ENCODE measurements around the gene CD79A.

CD79A gene

DNA sequence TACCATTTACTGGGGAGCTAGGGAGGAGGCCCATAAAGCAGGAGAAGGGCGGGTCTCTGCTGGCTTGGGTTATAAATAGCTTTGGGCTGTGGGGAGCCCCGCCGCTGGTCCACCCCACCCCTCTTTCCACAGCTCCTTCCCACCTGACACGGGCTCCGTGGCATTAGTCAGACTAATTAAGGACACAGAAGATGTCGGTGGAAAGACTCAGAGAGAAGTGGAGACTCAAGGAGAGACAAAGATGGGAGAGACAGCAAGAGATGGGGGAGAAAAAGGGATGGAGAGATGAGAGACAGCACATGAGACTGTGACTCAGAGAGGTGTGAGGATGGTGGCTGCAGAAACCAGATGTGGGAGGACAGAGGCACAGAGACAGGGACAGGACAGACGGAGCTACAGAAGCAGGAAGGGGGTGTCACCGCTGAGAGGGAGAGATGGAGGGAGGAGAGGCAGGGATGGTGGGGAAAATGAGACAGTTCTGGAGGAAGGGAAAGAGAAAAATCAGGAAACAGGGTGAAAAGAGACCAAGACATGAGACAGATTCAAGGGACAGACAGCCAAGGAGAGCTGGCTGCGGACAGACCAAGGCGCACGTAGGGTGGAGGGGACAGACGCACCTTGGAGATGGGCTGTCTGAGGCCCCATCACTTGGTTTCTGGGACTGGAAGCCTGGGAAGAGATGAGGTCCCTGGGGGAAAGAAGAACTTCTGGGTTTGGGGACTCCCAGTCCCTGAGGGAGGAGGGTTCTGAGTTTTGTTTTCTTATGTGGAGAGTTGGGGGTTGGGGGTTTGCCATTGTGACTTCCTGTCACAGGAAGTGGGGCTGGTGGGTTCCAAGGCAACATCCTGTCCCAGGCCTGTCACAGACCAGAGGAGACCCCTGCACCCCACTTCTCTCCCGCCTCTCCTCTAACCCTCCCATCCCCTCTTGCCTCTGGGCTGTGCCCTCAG, 10.0 kb downstream of the CD79A start:
- Histone ChIP-seq H3K27ac (ENCODE audit: low read depth, low read length, severe bottlenecking) (no peak overlapping the region), H3K4me3 (ENCODE audit: extremely low read depth, insufficient read depth, low read length, poor library complexity, severe bottlenecking) (no peak overlapping the region), H3K9me3 (ENCODE audit: control insufficient read depth, low read length) (no peaks in the 10 kb centered on the region), H3K4me1 (ENCODE audit: control insufficient read depth, insufficient read depth, low read length, poor library complexity, severe bottlenecking) (peaks cover 22% of the 10 kb centered on the region), H3K36me3 (ENCODE audit: control insufficient read depth, insufficient read depth, low read length) (peaks cover 31% of the 10 kb centered on the region)
- WGBS, 2 experiments (ENCODE audit: insufficient coverage in 2 of 2): 67 to 80% methylated on average over 6 to 10 of the region's 13 CpGs

DNA sequence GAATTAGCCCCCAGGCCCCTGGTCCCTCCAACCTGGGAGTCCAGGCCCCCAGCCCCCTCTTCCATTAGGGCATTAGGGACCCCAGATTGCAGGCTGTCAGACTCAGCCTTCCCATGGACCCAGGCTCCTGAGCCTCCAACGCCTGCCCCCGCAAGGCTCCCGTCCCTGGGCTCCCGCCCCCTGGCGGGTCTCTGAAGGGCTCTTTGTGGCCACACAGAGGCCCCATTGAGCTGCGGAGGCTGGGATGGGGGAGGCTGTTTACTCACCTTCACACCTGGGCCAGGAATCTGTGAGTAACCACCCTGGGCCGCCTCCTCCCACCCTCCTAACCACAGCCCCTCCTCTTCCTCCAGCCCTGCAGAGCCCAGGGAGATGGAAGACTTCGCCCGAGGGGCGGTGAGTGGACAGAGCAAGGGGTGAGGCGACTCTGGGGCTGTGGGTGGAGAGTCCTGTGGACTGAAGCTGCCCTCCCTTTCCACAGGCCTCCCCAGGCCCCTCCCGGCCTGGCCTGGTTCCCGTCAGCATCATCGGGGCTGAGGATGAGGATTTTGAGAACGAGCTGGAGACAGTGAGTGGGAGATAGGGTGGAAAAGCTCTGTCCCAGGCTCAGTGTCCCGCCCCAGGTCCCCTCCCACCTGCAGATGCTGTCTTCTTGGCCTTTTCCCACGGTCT, 10.8 kb downstream of the CD79A start:
- peaks cover 39% of the 10 kb centered on the region for H3K36me3 ChIP-seq (ENCODE audit: control insufficient read depth, insufficient read depth, low read length)
- WGBS, 2 experiments (ENCODE audit: insufficient coverage in 2 of 2): 52 to 62% methylated on average over 2 to 9 of the region's 17 CpGs
- no peak overlapping the region for H3K27ac ChIP-seq (ENCODE audit: low read depth, low read length, severe bottlenecking)
- H3K4me3 ChIP-seq (ENCODE audit: extremely low read depth, insufficient read depth, low read length, poor library complexity, severe bottlenecking): no peak overlapping the region
- H3K9me3 ChIP-seq (ENCODE audit: control insufficient read depth, low read length): no peaks in the 10 kb centered on the region
- peaks cover 22% of the 10 kb centered on the region for H3K4me1 ChIP-seq (ENCODE audit: control insufficient read depth, insufficient read depth, low read length, poor library complexity, severe bottlenecking)

DNA sequence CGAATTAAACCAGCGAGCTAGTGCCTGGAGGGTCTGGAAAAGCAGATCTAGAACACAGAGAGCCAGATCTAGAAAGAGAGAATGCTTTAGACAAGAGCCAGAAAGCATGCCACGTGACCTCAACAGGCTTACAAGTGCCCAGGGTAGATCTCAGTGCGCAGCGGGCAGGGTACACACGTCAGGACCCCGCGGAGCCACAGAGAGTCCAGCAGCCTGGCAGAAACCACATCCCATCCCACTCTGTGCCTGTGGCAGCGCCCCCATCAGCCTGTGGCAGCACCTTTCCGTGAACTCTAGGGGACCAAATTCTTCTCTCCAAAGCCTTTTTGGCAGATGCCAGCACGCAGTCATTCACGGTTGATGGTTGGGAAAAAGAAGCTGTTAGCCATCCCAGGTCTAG, 11.8 kb downstream of the CD79A start:
- peaks cover 22% of the 10 kb centered on the region for H3K4me1 ChIP-seq (ENCODE audit: control insufficient read depth, insufficient read depth, low read length, poor library complexity, severe bottlenecking)
- H3K36me3 ChIP-seq (ENCODE audit: control insufficient read depth, insufficient read depth, low read length): peaks cover 42% of the 10 kb centered on the region
- H3K4me3 ChIP-seq (ENCODE audit: extremely low read depth, insufficient read depth, low read length, poor library complexity, severe bottlenecking): no peak overlapping the region
- no peaks in the 10 kb centered on the region for H3K9me3 ChIP-seq (ENCODE audit: control insufficient read depth, low read length)
- no peak overlapping the region for H3K27ac ChIP-seq (ENCODE audit: low read depth, low read length, severe bottlenecking)
- 95 to 99% methylated on average over 6 to 9 of the region's 12 CpGs for WGBS, 2 experiments (ENCODE audit: insufficient coverage in 2 of 2)

DNA sequence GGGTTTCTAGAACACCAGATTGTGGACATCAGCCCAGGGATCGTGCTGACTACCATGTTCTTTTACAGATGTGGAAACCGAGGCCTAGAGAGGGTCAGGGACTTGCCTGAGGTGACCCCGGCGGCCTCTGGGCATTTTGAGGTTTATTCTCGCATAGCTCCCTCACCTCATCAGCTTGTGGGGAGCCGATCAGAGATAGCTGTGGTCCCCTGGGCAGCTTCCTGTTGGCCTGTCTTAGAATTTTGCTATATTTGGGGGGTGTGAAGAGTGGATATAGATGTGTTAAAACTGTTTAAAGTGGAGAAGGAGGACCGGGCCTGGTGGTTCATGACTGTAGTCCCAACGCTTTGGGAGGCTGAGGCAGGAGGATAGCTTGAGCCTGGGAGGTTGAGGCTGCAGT, 12.8 kb downstream of the CD79A start:
- 94 to 98% methylated on average over 6 of the region's 8 CpGs for WGBS, 2 experiments (ENCODE audit: insufficient coverage in 2 of 2)
- Histone ChIP-seq H3K36me3 (ENCODE audit: control insufficient read depth, insufficient read depth, low read length) (peaks cover 47% of the 10 kb centered on the region), H3K4me1 (ENCODE audit: control insufficient read depth, insufficient read depth, low read length, poor library complexity, severe bottlenecking) (peaks cover 22% of the 10 kb centered on the region), H3K9me3 (ENCODE audit: control insufficient read depth, low read length) (no peaks in the 10 kb centered on the region), H3K27ac (ENCODE audit: low read depth, low read length, severe bottlenecking) (no peak overlapping the region), H3K4me3 (ENCODE audit: extremely low read depth, insufficient read depth, low read length, poor library complexity, severe bottlenecking) (no peak overlapping the region)

DNA sequence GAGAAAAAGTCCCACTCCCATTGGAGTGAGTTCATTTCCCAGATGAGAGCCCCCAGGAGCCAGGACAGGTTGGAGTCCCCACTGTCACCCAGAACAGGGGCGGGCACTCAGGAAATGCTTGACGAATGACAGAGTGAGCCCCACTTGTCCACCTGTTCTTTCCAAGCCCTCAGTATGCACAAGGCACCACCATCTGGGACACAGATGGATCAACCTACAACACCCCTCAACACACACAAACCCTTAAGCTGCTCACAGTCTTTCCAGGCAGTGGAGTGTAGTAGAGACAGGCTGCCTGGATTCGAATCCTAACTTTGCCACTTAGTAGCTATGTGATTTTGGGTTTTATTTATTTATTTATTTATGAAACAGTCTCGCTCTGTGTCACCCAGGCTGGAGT, 13.9 kb downstream of the CD79A start:
- H3K27ac ChIP-seq (ENCODE audit: low read depth, low read length, severe bottlenecking): no peak overlapping the region
- 98 to 100% methylated on average over 2 to 3 of the region's 4 CpGs for WGBS, 2 experiments (ENCODE audit: insufficient coverage in 2 of 2)
- H3K9me3 ChIP-seq (ENCODE audit: control insufficient read depth, low read length): no peaks in the 10 kb centered on the region
- peaks cover 22% of the 10 kb centered on the region for H3K4me1 ChIP-seq (ENCODE audit: control insufficient read depth, insufficient read depth, low read length, poor library complexity, severe bottlenecking)
- H3K36me3 ChIP-seq (ENCODE audit: control insufficient read depth, insufficient read depth, low read length): peaks cover 57% of the 10 kb centered on the region
- H3K4me3 ChIP-seq (ENCODE audit: extremely low read depth, insufficient read depth, low read length, poor library complexity, severe bottlenecking): no peak overlapping the region

DNA sequence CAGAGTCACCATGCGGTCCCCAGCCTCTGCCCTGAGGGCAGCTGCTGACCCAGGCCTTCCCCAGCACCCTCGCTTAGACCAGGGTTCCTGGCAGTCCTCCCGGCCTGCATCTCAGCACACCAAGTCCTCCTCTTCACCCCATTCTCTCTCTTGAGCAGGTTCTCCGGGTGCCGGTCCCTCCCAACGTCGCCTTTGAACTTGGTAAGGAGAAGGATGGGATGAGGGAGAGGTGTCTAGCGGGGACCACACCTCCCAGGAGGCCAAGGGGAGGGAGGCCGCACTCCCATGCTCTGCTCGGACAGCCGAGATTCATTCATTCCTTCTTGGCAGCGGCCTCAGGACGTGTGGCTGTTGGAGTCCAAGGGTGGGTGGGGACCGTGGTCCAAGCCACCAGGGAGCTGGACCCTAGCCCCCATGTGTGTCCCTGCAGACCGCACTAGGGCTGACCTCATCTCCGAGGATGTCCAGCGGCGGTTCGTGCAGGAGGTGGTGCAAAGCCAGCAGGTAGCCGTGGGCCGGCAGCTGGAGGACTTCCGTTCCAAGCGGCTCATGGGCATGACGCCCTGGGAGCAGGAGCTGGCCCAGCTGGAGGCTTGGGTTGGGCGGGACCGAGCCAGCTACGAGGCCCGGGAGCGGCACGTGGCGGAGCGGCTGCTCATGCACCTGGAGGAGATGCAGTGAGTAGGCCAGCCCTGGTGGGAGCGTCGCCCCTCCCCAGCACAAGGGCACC, 15.3 kb downstream of the CD79A start:
- Histone ChIP-seq H3K4me3 (ENCODE audit: extremely low read depth, insufficient read depth, low read length, poor library complexity, severe bottlenecking) (no peak overlapping the region), H3K36me3 (ENCODE audit: control insufficient read depth, insufficient read depth, low read length) (peaks cover 64% of the 10 kb centered on the region), H3K27ac (ENCODE audit: low read depth, low read length, severe bottlenecking) (no peak overlapping the region), H3K9me3 (ENCODE audit: control insufficient read depth, low read length) (no peaks in the 10 kb centered on the region), H3K4me1 (ENCODE audit: control insufficient read depth, insufficient read depth, low read length, poor library complexity, severe bottlenecking) (peaks cover 8% of the 10 kb centered on the region)
- 94 to 95% methylated on average over 27 to 29 of the region's 34 CpGs for WGBS, 2 experiments (ENCODE audit: insufficient coverage in 2 of 2)

DNA sequence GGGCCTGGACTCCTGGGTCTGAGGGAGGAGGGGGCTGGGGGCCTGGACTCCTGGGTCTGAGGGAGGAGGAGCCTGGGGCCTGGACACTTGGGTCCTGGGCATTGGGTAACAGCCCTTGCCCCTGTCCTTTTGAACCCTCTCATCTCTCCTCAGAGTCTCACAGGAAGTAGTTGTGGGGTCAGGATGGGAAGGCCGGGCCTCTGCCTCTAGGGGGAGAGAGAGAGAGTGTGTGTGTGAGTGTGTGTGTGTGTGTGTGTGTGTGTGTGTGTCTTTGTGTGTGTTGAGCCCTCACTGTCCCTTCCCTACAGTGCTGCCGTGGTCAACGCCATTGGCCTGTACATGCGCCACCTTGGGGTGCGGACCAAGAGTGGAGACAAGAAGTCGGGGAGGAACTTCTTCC, 16.8 kb downstream of the CD79A start:
- Histone ChIP-seq H3K4me3 (ENCODE audit: extremely low read depth, insufficient read depth, low read length, poor library complexity, severe bottlenecking) (no peak overlapping the region), H3K27ac (ENCODE audit: low read depth, low read length, severe bottlenecking) (no peak overlapping the region), H3K9me3 (ENCODE audit: control insufficient read depth, low read length) (no peaks in the 10 kb centered on the region), H3K4me1 (ENCODE audit: control insufficient read depth, insufficient read depth, low read length, poor library complexity, severe bottlenecking) (no peaks in the 10 kb centered on the region), H3K36me3 (ENCODE audit: control insufficient read depth, insufficient read depth, low read length) (peaks cover 72% of the 10 kb centered on the region)
- WGBS, 2 experiments (ENCODE audit: insufficient coverage in 2 of 2): 95 to 98% methylated on average over 4 to 5 of the region's 6 CpGs

DNA sequence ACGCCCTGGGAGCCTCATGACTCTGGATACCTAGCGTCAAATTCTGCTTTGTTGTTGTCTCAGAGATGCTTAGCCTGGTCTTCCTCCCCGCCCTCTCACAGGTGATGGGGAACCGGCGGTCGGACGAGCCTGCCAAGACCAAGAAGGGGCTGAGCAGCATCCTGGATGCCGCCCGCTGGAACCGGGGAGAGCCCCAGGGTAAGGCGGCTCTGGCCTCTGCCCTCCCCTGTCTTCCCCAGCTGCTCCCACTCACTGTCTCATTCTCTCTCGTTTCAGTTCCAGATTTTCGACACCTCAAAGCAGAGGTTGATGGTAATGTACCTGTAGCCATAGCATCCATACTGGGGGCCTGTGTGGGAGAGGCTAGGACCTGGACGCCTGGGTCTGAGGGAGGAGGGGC, 17.3 kb downstream of the CD79A start:
- Histone ChIP-seq H3K4me1 (ENCODE audit: control insufficient read depth, insufficient read depth, low read length, poor library complexity, severe bottlenecking) (no peaks in the 10 kb centered on the region), H3K9me3 (ENCODE audit: control insufficient read depth, low read length) (no peaks in the 10 kb centered on the region), H3K27ac (ENCODE audit: low read depth, low read length, severe bottlenecking) (no peak overlapping the region), H3K36me3 (ENCODE audit: control insufficient read depth, insufficient read depth, low read length) (peaks cover 69% of the 10 kb centered on the region), H3K4me3 (ENCODE audit: extremely low read depth, insufficient read depth, low read length, poor library complexity, severe bottlenecking) (no peak overlapping the region)
- 94% methylated on average over 10 to 14 of the region's 14 CpGs for WGBS, 2 experiments (ENCODE audit: insufficient coverage in 2 of 2)

DNA sequence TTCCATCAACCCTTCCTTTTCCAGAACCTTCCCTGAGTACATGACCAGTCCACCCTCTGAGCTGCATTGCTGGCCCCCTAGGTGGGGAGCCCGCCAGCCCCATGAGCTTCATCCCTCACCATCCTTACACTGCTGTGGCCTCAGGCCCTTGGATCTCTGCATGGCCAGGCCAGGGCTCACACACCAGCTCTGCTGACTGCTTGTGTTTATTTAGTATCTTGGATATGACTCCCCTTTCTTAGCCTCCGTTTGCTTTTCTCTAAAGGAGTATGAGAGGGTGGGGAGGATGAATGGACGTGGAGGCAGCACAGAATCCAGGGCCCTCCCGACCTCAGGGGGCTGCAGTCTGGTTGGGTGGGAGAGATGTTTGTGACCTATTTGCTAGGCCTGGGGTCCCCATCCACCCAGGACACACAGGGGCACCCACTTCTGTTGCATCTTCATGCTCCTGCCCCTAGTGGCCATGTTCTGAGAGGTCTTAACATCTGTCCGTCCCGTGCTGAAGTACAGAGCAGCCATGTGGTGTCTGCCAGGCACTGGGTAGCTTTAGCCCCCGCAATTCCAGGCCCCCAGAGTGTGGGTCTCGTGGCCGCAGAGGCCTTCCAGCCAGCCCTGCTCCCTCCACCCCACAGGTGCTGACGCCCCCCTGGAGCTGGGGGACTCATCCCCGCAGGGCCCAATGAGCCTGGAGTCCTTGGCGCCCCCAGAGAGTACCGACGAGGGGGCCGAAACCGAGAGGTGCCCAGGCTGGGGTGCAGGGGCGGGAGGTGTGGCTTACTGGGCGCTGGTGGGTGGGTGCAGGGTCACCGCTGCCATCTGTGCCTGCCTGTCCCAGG, 18.9 kb downstream of the CD79A start:
- Histone ChIP-seq H3K4me3 (ENCODE audit: extremely low read depth, insufficient read depth, low read length, poor library complexity, severe bottlenecking) (no peak overlapping the region), H3K27ac (ENCODE audit: low read depth, low read length, severe bottlenecking) (no peak overlapping the region), H3K9me3 (ENCODE audit: control insufficient read depth, low read length) (no peaks in the 10 kb centered on the region), H3K36me3 (ENCODE audit: control insufficient read depth, insufficient read depth, low read length) (peaks cover 64% of the 10 kb centered on the region), H3K4me1 (ENCODE audit: control insufficient read depth, insufficient read depth, low read length, poor library complexity, severe bottlenecking) (no peaks in the 10 kb centered on the region)
- 86 to 89% methylated on average over 10 to 19 of the region's 19 CpGs for WGBS, 2 experiments (ENCODE audit: insufficient coverage in 2 of 2)

DNA sequence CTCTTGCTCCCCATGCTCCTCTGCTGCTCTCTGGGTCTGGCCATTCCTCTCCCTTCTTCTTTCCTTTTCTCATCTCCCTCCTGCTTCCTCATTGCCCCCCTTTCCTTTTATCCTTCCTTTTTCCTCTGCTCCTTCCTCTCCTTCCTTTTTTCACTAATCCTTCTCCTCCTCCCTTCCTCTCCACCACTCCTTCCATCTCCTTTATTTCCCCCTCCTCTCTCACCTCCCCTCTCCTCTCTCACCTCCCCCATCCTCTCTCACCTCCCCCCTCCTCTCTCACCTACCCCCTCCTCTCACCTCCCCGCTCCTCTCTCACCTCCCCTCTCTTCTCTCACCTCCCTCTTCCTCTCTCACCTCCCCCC, 19.5 kb downstream of the CD79A start:
- Histone ChIP-seq H3K36me3 (ENCODE audit: control insufficient read depth, insufficient read depth, low read length) (peaks cover 65% of the 10 kb centered on the region), H3K4me1 (ENCODE audit: control insufficient read depth, insufficient read depth, low read length, poor library complexity, severe bottlenecking) (no peaks in the 10 kb centered on the region), H3K9me3 (ENCODE audit: control insufficient read depth, low read length) (no peaks in the 10 kb centered on the region), H3K4me3 (ENCODE audit: extremely low read depth, insufficient read depth, low read length, poor library complexity, severe bottlenecking) (no peak overlapping the region), H3K27ac (ENCODE audit: low read depth, low read length, severe bottlenecking) (no peak overlapping the region)
- no CpG with 5 or more reads among the region's 1 CpG for WGBS, 2 experiments (ENCODE audit: insufficient coverage in 2 of 2)
